Fibroblast of pulmonary artery (primary cell): ENCODE results near the gene CTIF.

Experiments used
- DNase-seq: peaks from one replicate; pipeline ENCODE4 v3.0.0-alpha.2; 2010; ENCODE audit warnings: low read depth
- H3K4me3 ChIP-seq: replicated peaks from 2 replicates; pipeline ENCODE4 v1.5.1; 2011; ENCODE audit warnings: low read depth, mild to moderate bottlenecking, control low read depth, low read length, moderate library complexity
- TF ChIP-seq, protein P1 (sequence below): IDR thresholded peaks from 2 replicates; pipeline ENCODE4 v1.5.1; 2011; ENCODE audit warnings: mild to moderate bottlenecking, control low read depth, low read length, inconsistent platforms; ENCODE audit errors: missing control alignments

CTIF gene

DNA sequence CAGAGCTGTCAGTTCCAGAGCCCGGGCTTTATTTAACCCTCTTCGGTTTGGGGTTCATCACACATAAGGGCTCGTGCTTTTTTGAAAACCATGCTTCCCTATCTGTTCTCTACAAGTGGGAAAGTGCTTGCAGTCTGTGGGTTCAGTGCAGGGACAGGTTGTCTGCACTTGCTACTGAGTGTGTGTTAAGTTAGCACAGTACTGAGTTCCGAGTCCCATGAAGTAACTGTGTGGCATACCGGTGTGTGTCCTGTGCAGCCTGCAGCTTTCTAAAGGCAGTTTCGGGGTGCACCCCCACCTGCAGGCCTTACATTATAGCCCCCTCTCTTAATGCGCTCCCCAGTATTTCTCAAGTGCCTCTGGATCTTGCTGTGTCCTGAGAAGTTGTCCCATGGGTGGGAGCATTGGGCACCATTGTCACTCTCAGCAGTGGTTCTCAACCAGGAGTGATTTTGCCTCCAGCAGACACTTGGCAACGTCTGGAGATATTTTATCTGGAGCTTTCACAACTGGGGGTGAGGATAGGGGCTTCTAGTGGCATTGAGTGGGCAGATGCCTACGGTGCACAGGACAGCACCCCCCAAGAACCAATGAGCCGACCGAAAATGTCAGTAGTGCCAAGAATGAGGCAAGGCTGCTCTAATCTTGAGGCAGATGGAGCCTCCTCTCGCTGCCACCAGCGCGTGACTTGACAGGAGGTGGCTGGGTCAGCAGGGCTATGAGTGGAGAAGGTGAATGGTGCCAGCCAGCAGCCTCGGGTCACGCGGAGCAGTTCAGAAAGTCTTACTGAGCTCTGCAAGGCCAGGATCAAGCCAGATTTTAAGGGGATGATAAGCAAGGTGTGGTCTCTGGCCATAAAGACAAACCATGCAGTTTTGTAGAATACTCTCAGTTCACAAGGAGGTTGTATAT lies 259.8 kb downstream of the CTIF start:
- TF ChIP-seq, protein P1, sequence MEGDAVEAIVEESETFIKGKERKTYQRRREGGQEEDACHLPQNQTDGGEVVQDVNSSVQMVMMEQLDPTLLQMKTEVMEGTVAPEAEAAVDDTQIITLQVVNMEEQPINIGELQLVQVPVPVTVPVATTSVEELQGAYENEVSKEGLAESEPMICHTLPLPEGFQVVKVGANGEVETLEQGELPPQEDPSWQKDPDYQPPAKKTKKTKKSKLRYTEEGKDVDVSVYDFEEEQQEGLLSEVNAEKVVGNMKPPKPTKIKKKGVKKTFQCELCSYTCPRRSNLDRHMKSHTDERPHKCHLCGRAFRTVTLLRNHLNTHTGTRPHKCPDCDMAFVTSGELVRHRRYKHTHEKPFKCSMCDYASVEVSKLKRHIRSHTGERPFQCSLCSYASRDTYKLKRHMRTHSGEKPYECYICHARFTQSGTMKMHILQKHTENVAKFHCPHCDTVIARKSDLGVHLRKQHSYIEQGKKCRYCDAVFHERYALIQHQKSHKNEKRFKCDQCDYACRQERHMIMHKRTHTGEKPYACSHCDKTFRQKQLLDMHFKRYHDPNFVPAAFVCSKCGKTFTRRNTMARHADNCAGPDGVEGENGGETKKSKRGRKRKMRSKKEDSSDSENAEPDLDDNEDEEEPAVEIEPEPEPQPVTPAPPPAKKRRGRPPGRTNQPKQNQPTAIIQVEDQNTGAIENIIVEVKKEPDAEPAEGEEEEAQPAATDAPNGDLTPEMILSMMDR: no peak
- H3K4me3 ChIP-seq: no peak overlapping the region
- DNase-seq: no peak

DNA sequence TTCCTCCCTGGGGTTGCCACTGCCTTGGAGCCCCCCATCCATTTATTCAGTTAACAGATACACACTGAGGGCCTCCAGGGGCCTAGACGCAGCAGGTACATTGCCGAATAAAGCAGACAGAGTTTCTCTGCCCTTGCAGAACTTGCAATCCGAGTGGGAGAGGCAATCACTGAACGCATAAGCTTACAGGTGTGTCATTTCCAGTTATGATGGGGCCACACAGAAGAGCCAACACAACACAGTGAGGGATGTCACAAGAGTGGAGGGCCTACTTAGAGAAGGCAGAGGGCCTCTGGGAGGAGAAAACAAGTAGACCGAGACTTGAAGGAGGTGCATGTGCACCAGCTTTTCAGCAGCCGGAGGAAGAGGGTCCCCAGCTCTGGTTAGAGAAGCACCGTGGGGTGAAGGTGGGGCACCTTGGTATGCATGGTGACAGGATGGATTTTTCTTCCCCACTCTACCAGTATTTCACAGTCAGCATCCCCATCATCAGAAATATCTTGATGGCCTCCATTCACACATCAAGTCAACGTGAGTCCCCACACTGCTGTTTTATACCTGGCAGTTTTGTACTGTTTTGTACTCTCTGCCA lies 261.0 kb downstream of the CTIF start:
- H3K4me3 ChIP-seq: no peak overlapping the region
- DNase-seq: no peak
- TF ChIP-seq, protein P1: no peak

DNA sequence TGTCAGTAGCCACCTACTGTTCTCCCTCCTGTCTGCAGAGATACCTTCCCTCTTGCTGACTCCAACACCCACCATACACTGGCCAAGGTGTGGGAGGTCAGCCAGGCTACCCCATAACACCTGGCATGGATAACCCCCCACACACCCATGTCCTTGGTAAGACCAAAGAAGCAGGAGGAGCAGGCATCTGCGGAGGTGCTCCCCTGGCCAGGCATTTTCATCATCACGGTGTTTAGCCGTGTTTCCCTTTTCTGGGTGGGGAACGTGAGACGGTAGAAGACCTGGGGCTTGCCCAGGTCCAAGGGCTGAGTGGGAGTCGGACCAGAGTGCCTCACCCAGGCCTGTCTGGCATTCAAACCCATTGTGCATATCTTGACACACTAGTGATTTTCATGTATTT lies 261.6 kb downstream of the CTIF start:
- DNase-seq: no peak
- TF ChIP-seq, protein P1: no peak
- no peak overlapping the region for H3K4me3 ChIP-seq

DNA sequence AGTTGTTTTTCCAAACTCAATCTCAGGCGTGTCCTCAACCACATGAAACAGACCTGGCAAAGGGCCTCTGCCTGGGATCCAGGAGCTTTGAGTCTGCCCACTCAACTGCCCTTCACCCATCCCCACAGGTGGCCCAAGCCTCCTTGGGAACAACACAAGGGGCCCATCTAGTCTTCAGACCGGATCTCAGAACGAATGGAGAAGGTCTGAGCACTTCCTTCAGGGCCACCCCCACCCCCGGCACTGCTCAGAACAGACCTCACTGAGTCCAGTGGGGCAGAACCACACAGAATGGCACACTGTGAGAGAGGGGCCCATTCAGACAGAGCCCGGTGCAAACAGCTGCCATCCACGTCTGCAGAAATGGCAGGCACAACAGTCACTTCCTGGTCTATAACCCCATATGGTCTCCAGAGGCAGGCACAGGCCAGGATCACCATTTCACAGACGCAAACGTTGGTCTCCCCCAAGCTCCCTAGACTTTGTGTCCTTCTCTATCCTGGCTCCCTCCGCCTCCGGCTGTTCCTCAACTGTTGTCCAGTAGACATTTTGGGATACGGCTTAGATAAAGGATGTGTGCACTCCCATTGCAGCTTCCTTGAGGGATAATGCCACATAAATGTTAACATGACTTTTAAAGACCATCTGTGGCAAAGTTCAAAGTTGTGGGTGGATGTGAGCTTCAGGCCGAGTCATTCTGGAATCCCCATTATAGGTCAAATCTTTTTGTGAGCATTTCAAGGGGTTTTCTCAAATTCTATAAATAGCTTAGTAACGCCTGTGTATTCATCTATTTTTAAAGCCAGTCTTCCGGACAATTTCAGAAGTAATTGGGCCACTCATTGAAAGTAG lies 262.3 kb downstream of the CTIF start:
- TF ChIP-seq, protein P1: no peak
- no peak for DNase-seq
- H3K4me3 ChIP-seq: no peak overlapping the region

DNA sequence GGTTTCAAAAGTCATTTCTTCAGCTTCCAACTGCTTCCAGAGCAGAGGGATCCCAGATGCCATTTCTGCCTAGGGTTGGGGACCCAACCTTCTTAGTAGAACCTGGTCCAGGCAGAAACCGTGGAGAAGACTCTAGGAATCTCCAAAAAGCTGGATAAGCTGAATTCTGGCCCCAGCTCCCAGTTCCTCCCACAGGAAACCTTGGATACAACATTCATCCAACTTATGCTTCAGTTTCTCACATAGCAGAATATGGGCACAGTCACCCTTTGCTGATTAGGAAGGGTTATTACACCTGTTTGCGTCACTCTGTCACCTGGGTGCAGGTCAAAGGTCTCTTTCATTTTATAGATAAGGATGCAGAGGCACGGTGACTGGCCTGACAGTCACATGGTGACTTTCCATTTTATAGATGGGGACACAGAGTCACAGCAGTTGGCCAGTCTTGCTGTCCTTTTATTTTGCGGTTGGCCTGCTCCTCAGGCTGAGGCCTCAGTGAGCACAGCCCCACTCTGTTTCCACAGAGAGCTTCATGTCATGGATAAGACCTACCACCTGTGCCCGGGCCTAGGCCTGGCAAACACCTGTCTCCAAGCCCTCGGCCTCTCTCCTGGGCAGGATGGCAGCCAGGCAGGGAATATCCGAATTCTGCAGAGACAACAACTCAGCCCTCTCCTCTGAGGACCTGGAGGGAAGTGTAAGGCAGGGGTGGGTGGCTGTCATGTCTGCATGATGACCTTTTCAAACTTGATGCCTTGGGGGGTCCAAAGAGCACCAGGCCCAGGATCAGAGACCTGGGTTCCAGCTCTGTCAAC lies 263.1 kb downstream of the CTIF start:
- TF ChIP-seq, protein P1: no peak
- DNase-seq: no peak
- no peak overlapping the region for H3K4me3 ChIP-seq
